ENCODE results near the gene TMEM87B.

The TMEM87B gene, protein sequence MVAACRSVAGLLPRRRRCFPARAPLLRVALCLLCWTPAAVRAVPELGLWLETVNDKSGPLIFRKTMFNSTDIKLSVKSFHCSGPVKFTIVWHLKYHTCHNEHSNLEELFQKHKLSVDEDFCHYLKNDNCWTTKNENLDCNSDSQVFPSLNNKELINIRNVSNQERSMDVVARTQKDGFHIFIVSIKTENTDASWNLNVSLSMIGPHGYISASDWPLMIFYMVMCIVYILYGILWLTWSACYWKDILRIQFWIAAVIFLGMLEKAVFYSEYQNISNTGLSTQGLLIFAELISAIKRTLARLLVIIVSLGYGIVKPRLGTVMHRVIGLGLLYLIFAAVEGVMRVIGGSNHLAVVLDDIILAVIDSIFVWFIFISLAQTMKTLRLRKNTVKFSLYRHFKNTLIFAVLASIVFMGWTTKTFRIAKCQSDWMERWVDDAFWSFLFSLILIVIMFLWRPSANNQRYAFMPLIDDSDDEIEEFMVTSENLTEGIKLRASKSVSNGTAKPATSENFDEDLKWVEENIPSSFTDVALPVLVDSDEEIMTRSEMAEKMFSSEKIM

DNA sequence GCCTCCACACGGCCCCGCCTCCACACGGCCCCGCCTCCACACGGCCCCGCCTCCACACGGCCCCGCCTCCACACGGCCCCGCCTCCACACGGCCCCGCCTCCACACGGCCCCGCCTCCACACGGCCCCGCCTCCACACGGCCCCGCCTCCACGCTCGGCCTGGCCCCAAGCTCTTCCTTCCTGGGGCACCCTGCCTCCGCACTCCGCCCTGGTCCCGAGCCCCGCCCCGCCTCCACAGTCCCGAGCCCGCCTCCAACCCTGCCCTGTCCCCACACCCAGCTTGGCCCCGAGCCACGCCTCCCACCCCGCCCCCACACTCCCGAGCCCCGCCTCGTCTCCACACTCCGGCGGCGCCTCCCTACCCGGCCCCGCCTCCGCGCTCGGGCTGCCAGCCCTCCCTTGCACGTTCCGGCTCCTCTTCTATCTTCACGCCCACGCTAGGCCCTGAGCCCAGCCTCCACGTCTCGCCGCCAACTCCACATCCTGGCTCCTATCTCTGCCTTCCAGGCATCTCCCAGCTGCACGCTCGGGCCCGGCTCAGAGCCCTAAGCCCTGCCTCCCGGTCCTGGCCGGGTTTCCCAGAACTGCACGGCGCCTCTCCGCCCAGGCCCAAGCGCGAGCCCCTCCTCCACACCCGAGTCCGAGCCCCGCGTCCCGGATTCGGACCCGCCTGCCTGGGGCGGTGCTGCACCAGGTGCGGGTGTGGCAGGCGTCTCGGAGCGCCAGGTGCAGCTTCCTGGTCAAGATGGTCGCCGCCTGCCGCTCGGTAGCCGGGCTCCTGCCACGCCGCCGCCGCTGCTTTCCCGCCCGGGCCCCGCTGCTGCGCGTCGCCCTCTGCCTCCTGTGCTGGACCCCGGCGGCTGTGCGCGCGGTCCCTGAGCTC, at the start of gene TMEM87B:
Gene TMEM87B, plus strand, starts transcription at position 423 of the 883 bp plus-strand sequence. Its CDS starts 323 bp downstream, at position 746.
- peak; percentile 94 for DNase-seq (ENCODE audit: low read depth)

- DNase-seq (ENCODE audit: low read depth): no peak
Observed at GRCh38 chr2:112005406-112006075, 49.5 kb upstream of the TMEM87B start.

DNA sequence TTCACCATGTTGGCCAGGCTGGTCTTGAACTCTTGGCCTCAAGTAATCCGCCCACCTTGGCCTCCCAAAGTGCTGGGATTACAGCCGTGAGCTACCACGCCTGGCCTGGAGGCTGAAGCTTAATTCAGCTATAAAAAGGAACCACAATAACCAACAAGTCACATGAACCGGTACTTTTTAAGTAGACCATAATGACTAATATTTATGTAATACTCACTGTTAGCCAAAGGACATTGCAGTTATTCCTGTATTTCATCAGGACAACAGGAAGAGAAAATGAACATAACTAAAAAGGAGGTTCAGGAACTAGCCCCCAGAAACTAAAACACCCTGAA, 49.0 kb upstream of the TMEM87B start:
- no peak for DNase-seq (ENCODE audit: low read depth)

DNA sequence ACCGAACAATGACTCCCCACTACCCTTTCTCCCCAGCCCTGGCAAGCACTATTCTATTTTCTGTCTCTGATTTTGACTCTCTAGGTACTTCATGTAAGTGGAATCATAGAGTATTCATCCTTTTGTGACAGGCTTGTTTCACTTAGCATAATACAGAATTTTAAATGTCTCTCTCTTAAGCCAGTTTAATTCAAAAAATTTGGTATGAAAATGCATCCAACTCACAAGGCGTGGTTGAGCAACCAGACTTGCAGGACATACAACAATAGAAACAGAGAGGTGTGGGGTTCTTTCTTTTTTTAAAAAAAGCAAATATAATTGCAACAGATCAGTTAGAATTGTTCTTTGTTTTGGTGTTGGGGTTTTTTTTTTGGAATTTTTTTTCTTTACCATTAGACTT, 47.6 kb upstream of the TMEM87B start:
- DNase-seq (ENCODE audit: low read depth): no peak

DNA sequence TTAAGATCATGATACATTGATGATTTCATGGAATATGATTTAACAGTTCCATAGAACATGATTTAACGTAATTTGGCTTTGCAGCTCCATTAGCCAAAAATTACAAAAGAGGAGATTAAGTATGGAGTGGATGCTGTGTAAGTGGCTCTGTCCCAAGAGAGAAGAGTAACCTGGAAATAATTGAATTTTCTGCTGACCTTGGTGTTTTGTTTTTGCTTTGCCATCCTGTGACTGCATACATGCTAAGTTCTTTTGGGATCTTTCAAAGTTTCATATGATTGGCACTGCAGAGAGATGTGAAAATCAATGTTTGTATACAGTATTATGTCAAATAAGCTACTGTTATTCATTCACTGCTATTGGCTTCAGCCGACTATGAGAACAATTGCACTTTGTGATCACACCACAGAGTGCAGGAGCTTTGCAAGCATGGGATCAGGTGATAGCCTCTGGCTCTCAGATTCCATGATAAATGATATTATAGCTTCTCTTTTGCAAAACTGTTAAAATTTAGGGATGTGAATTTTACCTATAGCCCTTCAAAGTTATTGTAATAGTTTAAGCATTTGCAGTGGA, 46.1 kb upstream of the TMEM87B start:
- no peak for DNase-seq (ENCODE audit: low read depth)

DNA sequence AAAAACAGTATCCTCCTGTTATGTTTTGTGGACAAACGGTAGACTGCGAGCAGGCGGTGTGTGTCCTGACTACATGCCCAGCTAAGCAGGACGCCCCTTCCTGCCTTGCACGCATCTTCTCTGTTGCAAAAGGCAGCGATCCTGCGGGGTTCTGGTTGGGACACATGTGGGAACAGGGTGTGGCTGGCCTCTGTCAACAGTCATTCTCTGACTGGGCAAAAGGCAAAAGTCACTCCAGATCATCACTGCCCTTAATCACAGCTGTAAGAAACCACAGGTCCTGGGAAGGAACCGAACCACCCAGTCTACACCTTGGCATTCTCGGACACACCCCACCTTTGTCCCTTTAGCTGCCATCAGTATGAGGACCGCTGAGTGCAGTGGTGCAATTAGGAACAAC, 44.3 kb upstream of the TMEM87B start:
- DNase-seq (ENCODE audit: low read depth): no peak

DNA sequence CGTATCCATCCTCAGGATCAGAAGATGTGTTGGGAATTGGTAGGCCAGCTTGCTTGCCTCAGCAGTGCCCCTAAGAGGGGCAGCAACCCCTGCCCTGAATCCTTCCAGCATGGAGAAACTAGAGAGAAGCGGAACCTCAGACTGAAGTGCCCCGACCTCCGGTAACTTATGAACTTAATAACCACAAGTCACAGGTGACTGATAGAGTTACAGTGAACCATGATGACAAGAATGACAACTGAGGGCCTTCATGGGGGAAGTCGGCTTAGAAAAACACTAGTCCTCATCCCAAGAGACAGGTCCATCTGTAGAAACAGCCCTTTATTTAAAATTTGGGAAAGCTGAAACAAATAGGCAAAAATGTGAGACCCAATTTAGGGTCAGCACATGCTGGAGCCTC, 42.5 kb upstream of the TMEM87B start:
- no peak for DNase-seq (ENCODE audit: low read depth)

DNA sequence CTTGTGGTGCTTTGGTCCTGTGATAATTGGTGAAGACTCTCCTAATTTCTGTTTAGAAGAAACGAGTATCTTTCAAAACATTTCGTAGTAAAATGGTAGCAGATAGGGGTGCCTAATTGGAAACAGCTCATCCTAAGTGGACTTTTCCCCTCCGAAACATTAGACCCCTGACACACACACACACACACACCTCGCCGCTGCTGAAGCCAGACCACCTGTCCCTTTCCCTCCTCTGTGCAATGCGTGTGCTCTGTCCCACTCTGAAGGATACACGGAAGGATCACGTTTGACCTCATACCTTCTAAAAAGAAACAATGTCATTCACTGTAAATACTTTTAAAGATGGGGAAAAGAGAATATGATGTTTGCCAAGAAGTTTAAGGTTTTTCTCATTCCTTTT, 36.2 kb upstream of the TMEM87B start:
- no peak for DNase-seq (ENCODE audit: low read depth)

GRCh38 chr2:112019569-112019982, 35.5 kb upstream of the TMEM87B start:
- no peak for DNase-seq (ENCODE audit: low read depth)

GRCh38 chr2:112020561-112020960, 34.5 kb upstream of the TMEM87B start:
- no peak for DNase-seq (ENCODE audit: low read depth)

DNA sequence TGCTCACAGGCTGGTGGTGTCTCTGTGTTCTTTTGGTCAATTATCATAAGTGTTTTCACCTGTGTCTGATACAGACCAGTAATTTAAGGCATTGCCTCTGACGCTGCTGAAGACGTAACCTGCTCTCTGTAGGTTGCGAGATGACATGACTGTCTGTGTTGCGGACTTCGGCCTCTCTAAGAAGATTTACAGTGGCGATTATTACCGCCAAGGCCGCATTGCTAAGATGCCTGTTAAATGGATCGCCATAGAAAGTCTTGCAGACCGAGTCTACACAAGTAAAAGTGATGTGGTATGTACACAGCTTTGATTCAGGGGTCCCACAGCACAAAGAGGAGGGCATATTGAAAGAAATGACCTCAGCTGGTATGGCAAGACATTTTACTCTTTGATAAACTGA, 33.8 kb upstream of the TMEM87B start:
- no peak for DNase-seq (ENCODE audit: low read depth)

GRCh38 chr2:112021781-112022231, 33.3 kb upstream of the TMEM87B start:
- no peak for DNase-seq (ENCODE audit: low read depth)

DNA sequence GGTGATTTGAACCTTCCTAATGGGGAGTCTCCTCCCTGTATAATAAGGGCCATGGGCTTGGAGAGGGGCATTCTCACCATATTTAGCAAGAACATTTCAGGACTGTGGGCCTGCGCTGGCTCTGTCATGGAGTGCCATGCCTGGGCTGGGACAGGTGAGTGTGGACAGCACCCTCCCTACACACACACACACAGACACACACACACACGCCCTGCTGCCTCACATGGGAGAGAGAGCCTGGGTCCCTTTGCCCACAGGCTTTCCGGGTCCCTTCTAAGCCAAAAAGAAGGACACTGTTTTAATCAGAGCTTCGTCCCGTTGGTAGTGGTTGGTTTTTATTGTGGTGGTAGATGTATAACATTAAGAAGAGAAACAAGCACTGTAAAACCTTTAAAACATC, 31.4 kb upstream of the TMEM87B start:
- DNase-seq (ENCODE audit: low read depth): no peak

DNA sequence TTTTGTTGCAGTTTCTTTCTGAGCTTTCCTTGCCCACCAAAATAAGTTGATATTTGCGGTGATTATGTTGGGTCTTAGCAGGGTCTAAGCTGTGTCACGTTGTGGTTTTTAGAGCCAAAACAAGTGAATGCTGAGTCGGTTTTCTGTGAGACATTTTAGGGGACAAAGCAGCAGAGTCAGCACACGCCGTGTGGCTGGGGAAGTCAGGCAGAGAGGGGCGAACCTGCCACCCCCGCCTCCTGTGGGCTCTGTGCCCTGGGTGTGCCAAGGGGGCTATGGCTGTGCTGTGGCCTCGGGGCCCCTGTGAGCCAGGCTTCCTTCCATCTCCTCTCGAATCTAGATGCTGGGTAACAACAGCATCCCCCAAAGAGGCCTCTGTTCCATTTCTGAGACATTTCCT, 30.8 kb upstream of the TMEM87B start:
- no peak for DNase-seq (ENCODE audit: low read depth)

GRCh38 chr2:112024896-112025491, 30.1 kb upstream of the TMEM87B start:
- no peak for DNase-seq (ENCODE audit: low read depth)

- no peak for DNase-seq (ENCODE audit: low read depth)
Observed at GRCh38 chr2:112026509-112026908, 28.6 kb upstream of the TMEM87B start.

- DNase-seq (ENCODE audit: low read depth): no peak
Observed at GRCh38 chr2:112027767-112028166, 27.3 kb upstream of the TMEM87B start.

- DNase-seq (ENCODE audit: low read depth): no peak
Observed at GRCh38 chr2:112029164-112029563, 25.9 kb upstream of the TMEM87B start.

GRCh38 chr2:112031473-112032223, 23.4 kb upstream of the TMEM87B start:
- DNase-seq (ENCODE audit: low read depth): no peak

DNA sequence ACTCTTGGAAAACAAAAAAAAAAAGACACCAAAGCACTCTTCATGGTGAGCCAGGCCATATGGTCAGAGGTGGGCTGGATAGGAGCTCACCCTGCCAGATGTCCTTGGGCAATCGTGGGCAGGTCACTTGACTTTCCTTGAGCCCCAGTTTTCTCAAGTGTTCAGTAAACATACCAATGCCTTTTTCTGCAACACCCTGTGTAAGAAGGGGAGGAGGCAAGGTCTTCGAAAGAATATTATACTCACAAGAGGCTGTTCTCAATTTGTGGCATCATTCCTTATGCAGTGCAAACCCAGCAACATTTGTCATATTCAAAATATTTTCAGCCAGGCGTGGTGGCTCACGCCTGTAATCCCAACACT, 22.9 kb upstream of the TMEM87B start:
- DNase-seq (ENCODE audit: low read depth): no peak

Measured in stimulated activated CD8-positive, alpha-beta memory T cell treated with anti-CD3 and anti-CD28 coated beads, Interleukin-7, amount 100 ng/mL, for 24 hours (primary cell).